PC-9 (cell line): ENCODE data around the gene OR8K3. TPM values are rescaled to one million over a fixed set of nuclear protein-coding genes. Genes with fewer than 3 reads are reported as not detected.

ENCODE experiments used
- BruUV-seq: library from RNA; stranded (reverse); fragments of 400-500 nt; replicated peaks from 2 replicates; lab custom pipeline; 2021; lab: Mats Ljungman, UMichigan
- CTCF ChIA-PET: fragments of 300-600 bp; sonication (Branson Sonifier 250); formaldehyde crosslinking; loops from one replicate; lab custom pipeline; 2022; ENCODE audit warnings: antibody characterized with exemption; lab: Charles Lee
- POLR2A ChIA-PET: fragments of 300-600 bp; sonication (Branson Sonifier 250); formaldehyde crosslinking; loops from one replicate; lab custom pipeline; 2022; ENCODE audit warnings: antibody characterized with exemption; ENCODE audit not compliant: unreplicated experiment; lab: Charles Lee
- DNase-seq, 2 experiments: peaks; one replicate each; pipeline versions ENCODE4 v3.0.0 to v3.0.0-alpha.2; 2015 to 2022; ENCODE audit warnings: mixed read lengths in 1 of 2
- H2AFZ ChIP-seq: fragments of 200-600 bp; sonication (generic); 2 replicates; pipeline ENCODE4 v1.8.1; 2017; ENCODE audit warnings: antibody characterized with exemption
- H3F3A ChIP-seq: fragments of 200-600 bp; sonication (generic); 2 replicates; pipeline ENCODE4 v1.8.1; 2017; ENCODE audit warnings: antibody characterized with exemption, mild to moderate bottlenecking, low read depth; ENCODE audit not compliant: insufficient read depth
- H3K27ac ChIP-seq: fragments of 200-600 bp; sonication (generic); 2 replicates; pipeline ENCODE4 v1.6.1; 2016; ENCODE audit warnings: mixed run types
- H3K27me3 ChIP-seq: fragments of 200-600 bp; sonication (generic); 2 replicates; pipeline ENCODE4 v1.6.1; 2016; ENCODE audit warnings: low read depth, mixed run types; ENCODE audit not compliant: insufficient read depth
- H3K36me3 ChIP-seq: fragments of 200-600 bp; sonication (generic); 2 replicates; pipeline ENCODE4 v1.6.1; 2016; ENCODE audit warnings: low read depth, mixed run types
- H3K4me1 ChIP-seq: fragments of 200-600 bp; sonication (generic); replicated peaks from 2 replicates; pipeline ENCODE4 v1.6.1; 2016; ENCODE audit warnings: mixed run types; ENCODE audit not compliant: insufficient read depth
- H3K4me2 ChIP-seq: fragments of 200-600 bp; sonication (generic); 2 replicates; pipeline ENCODE4 v1.6.1; 2017; ENCODE audit warnings: mixed run types
- H3K4me3 ChIP-seq: fragments of 200-600 bp; sonication (generic); 2 replicates; pipeline ENCODE4 v1.6.1; 2016; ENCODE audit warnings: mixed run types
- H3K79me2 ChIP-seq: fragments of 200-600 bp; sonication (generic); 2 replicates; pipeline ENCODE4 v1.6.1; 2017; ENCODE audit warnings: low read depth, mixed run types
- H3K9me2 ChIP-seq: fragments of 200-600 bp; sonication (generic); 2 replicates; pipeline ENCODE4 v1.8.1; 2017; ENCODE audit warnings: mild to moderate bottlenecking; ENCODE audit not compliant: insufficient read depth
- H3K9me3 ChIP-seq: fragments of 200-600 bp; sonication (generic); 2 replicates; pipeline ENCODE4 v1.8.1; 2016; ENCODE audit warnings: low read depth; ENCODE audit not compliant: insufficient read depth
- H4K20me1 ChIP-seq: fragments of 200-600 bp; sonication (generic); 2 replicates; pipeline ENCODE4 v1.8.1; 2017; ENCODE audit not compliant: insufficient read depth
- CTCF ChIP-seq: fragments of 200-600 bp; sonication (generic); conservative IDR thresholded peaks from 2 replicates; pipeline ENCODE4 v1.6.1; 2017; ENCODE audit warnings: mixed run types, antibody characterized with exemption, mild to moderate bottlenecking, moderate library complexity
- EZH2 ChIP-seq: fragments of 200-600 bp; sonication (generic); IDR thresholded peaks from 2 replicates; pipeline ENCODE4 v1.8.0; 2017; ENCODE audit warnings: antibody characterized with exemption, low read depth
- intact Hi-C: fragments of 100-400 bp; cut with micrococcal nuclease; formaldehyde crosslinking; loops from one replicate; pipeline ENCODE4 v1.10.0; 2022; ENCODE audit not compliant: unreplicated experiment
- total RNA-seq: library from RNA; stranded (reverse); gene quantifications from 2 replicates; pipeline ENCODE4 v1.2.3, GENCODE V29; 2021

OR8K3 gene
- total RNA-seq, 1 experiment from 2014 or later = not detected

DNA sequence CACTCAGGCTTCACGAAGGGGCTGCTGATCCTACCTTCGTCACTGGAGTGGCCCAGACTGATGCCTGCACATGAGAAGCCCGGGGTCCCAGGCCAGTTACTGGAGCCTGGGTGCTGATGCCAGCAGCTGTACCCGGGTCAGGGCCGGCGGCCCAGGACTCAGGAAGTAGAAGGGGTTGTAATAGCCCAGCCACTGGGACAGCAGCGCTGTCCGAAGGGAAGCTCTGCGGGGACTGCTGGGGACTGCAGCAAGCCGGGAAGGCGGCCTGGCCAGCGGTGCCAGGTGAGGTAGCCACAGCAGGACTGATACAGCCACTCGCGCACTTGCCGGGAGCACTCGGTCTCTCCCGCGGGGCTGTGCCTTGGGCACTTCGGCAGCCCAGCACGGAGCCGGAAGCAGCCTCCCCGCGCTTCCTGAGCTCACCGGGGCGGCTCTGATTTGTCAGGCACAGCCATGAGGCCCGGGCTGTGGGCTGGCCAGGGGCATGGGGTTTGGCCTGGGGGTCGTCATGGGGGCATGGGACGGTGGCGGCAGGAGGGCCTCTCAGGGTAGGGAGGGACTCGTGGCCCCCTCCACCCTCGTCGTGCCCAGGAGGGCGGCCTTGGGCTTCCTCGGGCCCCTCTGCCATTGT lies 17.0 kb downstream of the OR8K3 start:
- Histone ChIP-seq H4K20me1 (no peaks in the 10 kb centered on the region), H3K27me3 (no peaks in the 10 kb centered on the region), H3K4me1 (no peaks in the 10 kb centered on the region), H3K27ac (no peak overlapping the region), H3F3A (no peaks in the 10 kb centered on the region), H3K4me3 (no peak overlapping the region), H3K9me3 (no peaks in the 10 kb centered on the region; the same call in 1 of the 2 replicates), H3K36me3 (no peaks in the 10 kb centered on the region), H2AFZ (no peak overlapping the region), H3K79me2 (no peaks in the 10 kb centered on the region), H3K9me2 (no peaks in the 10 kb centered on the region), H3K4me2 (no peak overlapping the region)
- no peak for DNase-seq
- POLR2A ChIA-PET = interaction anchor here (0.6 kb wide), 1 partner anchor 45 kb away, joined by 6 read pairs; no protein-coding TSS in a partner anchor
- CTCF ChIA-PET = no interaction called here
- TF ChIP-seq EZH2 = no peak
- TF ChIP-seq CTCF = no peak
- intact Hi-C loops = no loop called here
- no TSS peak for BruUV-seq

- ChIA-PET POLR2A (no interaction called here), CTCF (no interaction called here)
- no peak overlapping the region for H3K27ac ChIP-seq
- TF ChIP-seq CTCF (no peak), EZH2 (no peak)
- H2AFZ ChIP-seq = no peak overlapping the region
- no peaks in the 10 kb centered on the region for H3K79me2 ChIP-seq
- no peaks in the 10 kb centered on the region for H3K36me3 ChIP-seq
- H3F3A ChIP-seq = no peaks in the 10 kb centered on the region
- no TSS peak for BruUV-seq
- H3K9me3 ChIP-seq = no peaks in the 10 kb centered on the region; the same call in 1 of the 2 replicates
- intact Hi-C loops = no loop called here
- no peaks in the 10 kb centered on the region for H3K9me2 ChIP-seq
- no peaks in the 10 kb centered on the region for H4K20me1 ChIP-seq
- H3K4me2 ChIP-seq = no peak overlapping the region
- H3K27me3 ChIP-seq = no peaks in the 10 kb centered on the region
- no peak for DNase-seq
- no peak overlapping the region for H3K4me3 ChIP-seq
- no peaks in the 10 kb centered on the region for H3K4me1 ChIP-seq
Measured at GRCh38 chr11:56333156-56333555, 18.2 kb downstream of the OR8K3 start.

- CTCF ChIA-PET = interaction anchor here (0.6 kb wide), 1 partner anchor 14 kb away, joined by 4 read pairs; no protein-coding TSS in a partner anchor
- no peak for DNase-seq
- POLR2A ChIA-PET = no interaction called here
- no peak overlapping the region for H3K27ac ChIP-seq
- no peaks in the 10 kb centered on the region for H3K27me3 ChIP-seq
- H3K36me3 ChIP-seq = no peaks in the 10 kb centered on the region
- intact Hi-C loops = no loop called here
- no peaks in the 10 kb centered on the region; the same call in 1 of the 2 replicates for H3K9me3 ChIP-seq
- no peaks in the 10 kb centered on the region for H3F3A ChIP-seq
- no peaks in the 10 kb centered on the region for H3K4me1 ChIP-seq
- H3K79me2 ChIP-seq = no peaks in the 10 kb centered on the region
- no TSS peak for BruUV-seq
- H3K4me3 ChIP-seq = no peak overlapping the region
- H3K4me2 ChIP-seq = no peak overlapping the region
- no peaks in the 10 kb centered on the region for H3K9me2 ChIP-seq
- H4K20me1 ChIP-seq = no peaks in the 10 kb centered on the region
- H2AFZ ChIP-seq = no peak overlapping the region
- TF ChIP-seq EZH2 (no peak), CTCF (no peak)
Measured at GRCh38 chr11:56340289-56340688, 25.3 kb downstream of the OR8K3 start.
